ENCODE results near the gene ZNF335. TPM values are rescaled to one million over a fixed set of nuclear protein-coding genes. Genes with fewer than 3 reads are reported as not detected.

Gene ZNF335
- total RNA-seq, 3 donors from 2014 or later (not counting 1 experiment from before 2014, with no cell fraction given): 101 to 119 (median 102) TPM

- intact Hi-C loops (cut with micrococcal nuclease): no loop called here
- no peak for ATAC-seq
- Histone ChIP-seq H3K4me1 (ENCODE audit: control insufficient read depth, insufficient read depth, low read length) (peaks cover 38% of the 10 kb centered on the region), H3K9me3 (ENCODE audit: control insufficient read depth, insufficient read depth, low read length) (no peaks in the 10 kb centered on the region), H3K36me3 (ENCODE audit: control insufficient read depth, insufficient read depth, low read length) (peaks cover 85% of the 10 kb centered on the region), H3K27me3 (ENCODE audit: control insufficient read depth, insufficient read depth, low read length) (no peaks in the 10 kb centered on the region), H3K4me3 (ENCODE audit: low read length) (no peak overlapping the region), H3K27ac (ENCODE audit: low read length) (no peak overlapping the region)
- no peaks in the 10 kb centered on the region for H3K27me3 Mint-ChIP-seq (ENCODE audit: low read depth in 2 of 2)
- H3K4me1 Mint-ChIP-seq: peaks cover 21 to 47% of the 10 kb centered on the region in 2 donors
- peak overlapping the region; percentile 16 to 97 for H3K27ac Mint-ChIP-seq
- WGBS (ENCODE audit: insufficient coverage): 94% methylated on average over 13 of the region's 13 CpGs
- TF ChIP-seq CTCF (IDR thresholded peaks at IDR 0.05): no peak
- no peaks in the 10 kb centered on the region for H3K9me3 Mint-ChIP-seq
- no peak for DNase-seq
- no peak overlapping the region for H3K4me3 Mint-ChIP-seq
- H3K36me3 Mint-ChIP-seq: no peaks in the 10 kb centered on the region
These were observed 22.3 kb downstream of the ZNF335 start for GRCh38 chr20:45949542-45950329.

DNA sequence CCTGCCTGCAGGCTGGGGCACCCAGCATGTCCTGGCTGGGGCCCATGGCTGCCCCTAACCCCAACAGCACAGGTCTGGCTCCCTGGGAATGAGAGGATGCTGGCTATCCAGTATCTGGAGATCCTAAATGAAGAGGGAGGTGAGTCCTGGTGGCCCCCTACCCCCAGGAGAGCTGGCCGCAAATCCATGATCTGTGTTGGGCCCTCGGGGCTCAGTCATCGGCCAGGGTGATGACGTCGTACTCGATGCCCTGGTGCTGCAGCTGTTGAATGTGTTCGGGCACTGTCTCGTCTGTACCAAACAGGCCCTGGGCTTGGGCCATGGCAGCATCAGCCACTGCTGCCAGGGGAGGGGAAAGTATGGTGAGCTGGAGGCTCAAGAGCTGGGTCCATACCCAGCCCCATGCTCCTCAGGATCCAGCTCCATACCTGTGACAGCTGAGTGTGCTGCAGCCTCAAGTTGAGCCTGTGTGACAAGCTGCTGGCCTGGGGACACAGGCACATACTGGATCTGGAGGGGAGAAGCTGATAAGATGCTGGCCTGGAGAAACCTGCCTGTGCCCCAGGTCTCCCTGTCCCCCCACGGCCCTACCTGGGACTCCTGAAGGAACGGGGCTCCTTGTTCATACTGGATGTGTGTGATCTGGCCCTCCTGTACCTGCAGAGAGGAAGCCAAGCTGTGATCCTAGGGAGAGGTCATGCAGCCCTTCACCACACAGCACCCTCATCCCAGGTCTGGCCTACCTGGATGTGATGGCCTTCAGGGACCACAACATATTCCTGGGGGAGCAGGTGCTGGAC is 23.1 kb downstream of the ZNF335 start:
- WGBS (ENCODE audit: insufficient coverage): 95% methylated on average over 10 of the region's 10 CpGs
- H3K4me1 Mint-ChIP-seq: peaks cover 29 to 55% of the 10 kb centered on the region in 2 donors
- Histone ChIP-seq H3K27me3 (ENCODE audit: control insufficient read depth, insufficient read depth, low read length) (no peaks in the 10 kb centered on the region), H3K9me3 (ENCODE audit: control insufficient read depth, insufficient read depth, low read length) (no peaks in the 10 kb centered on the region), H3K36me3 (ENCODE audit: control insufficient read depth, insufficient read depth, low read length) (peaks cover 90% of the 10 kb centered on the region), H3K4me1 (ENCODE audit: control insufficient read depth, insufficient read depth, low read length) (peaks cover 43% of the 10 kb centered on the region), H3K4me3 (ENCODE audit: low read length) (no peak overlapping the region), H3K27ac (ENCODE audit: low read length) (no peak overlapping the region)
- TF ChIP-seq CTCF (IDR thresholded peaks at IDR 0.05): no peak
- peaks cover 6% of the 10 kb centered on the region for H3K36me3 Mint-ChIP-seq
- no peak overlapping the region for H3K4me3 Mint-ChIP-seq
- no peaks in the 10 kb centered on the region for H3K27me3 Mint-ChIP-seq (ENCODE audit: low read depth in 2 of 2)
- ATAC-seq (no peak), DNase-seq (no peak)
- H3K27ac Mint-ChIP-seq: peak overlapping the region; percentile 16 to 97
- intact Hi-C loops (cut with micrococcal nuclease): no loop called here
- no peaks in the 10 kb centered on the region for H3K9me3 Mint-ChIP-seq

GRCh38 chr20:45948261-45948733 is 23.7 kb downstream of the ZNF335 start:
- Histone ChIP-seq H3K9me3 (ENCODE audit: control insufficient read depth, insufficient read depth, low read length) (no peaks in the 10 kb centered on the region), H3K27me3 (ENCODE audit: control insufficient read depth, insufficient read depth, low read length) (no peaks in the 10 kb centered on the region), H3K36me3 (ENCODE audit: control insufficient read depth, insufficient read depth, low read length) (peaks cover 94% of the 10 kb centered on the region), H3K4me3 (ENCODE audit: low read length) (no peak overlapping the region), H3K4me1 (ENCODE audit: control insufficient read depth, insufficient read depth, low read length) (peaks cover 49% of the 10 kb centered on the region), H3K27ac (ENCODE audit: low read length) (peak overlapping the region; percentile 22)
- H3K27ac Mint-ChIP-seq: peak overlapping the region; percentile 11 to 97
- H3K36me3 Mint-ChIP-seq: peaks cover 8% of the 10 kb centered on the region
- no peaks in the 10 kb centered on the region for H3K9me3 Mint-ChIP-seq
- H3K4me1 Mint-ChIP-seq: peaks cover 36 to 61% of the 10 kb centered on the region in 2 donors
- WGBS (ENCODE audit: insufficient coverage): 70% methylated on average over 7 of the region's 7 CpGs
- TF ChIP-seq CTCF (IDR thresholded peaks at IDR 0.05): no peak
- ATAC-seq (no peak), DNase-seq (no peak)
- no peak overlapping the region for H3K4me3 Mint-ChIP-seq
- intact Hi-C loops (cut with micrococcal nuclease): no loop called here
- no peaks in the 10 kb centered on the region for H3K27me3 Mint-ChIP-seq (ENCODE audit: low read depth in 2 of 2)

All from natural killer cell (primary cell).